Measurements from ENCODE around the gene RBM11.

RBM11 gene

GRCh38 chr21:14271641-14272040, 55.7 kb downstream of the RBM11 start:
- DNase-seq = no peak

GRCh38 chr21:14273736-14274538, 58.0 kb downstream of the RBM11 start:
- DNase-seq = no peak

- DNase-seq = no peak
These were observed 59.8 kb downstream of the RBM11 start for GRCh38 chr21:14275702-14276205.

Data from stimulated activated CD4-positive, alpha-beta T cell treated with anti-CD3 and anti-CD28 coated beads, Interleukin-1b, Interleukin-23, amount 100 ng/mL, for 48 hours (primary cell).